ENCODE data around the gene CHST4. TPM values are rescaled to one million over a fixed set of nuclear protein-coding genes. Genes with fewer than 3 reads are reported as not detected.
A peak's percentile ranks its signal among the peaks of the same experiment; 100 is the strongest.

CHST4 gene
- total RNA-seq, 1 experiment from 2014 or later: not detected

DNA sequence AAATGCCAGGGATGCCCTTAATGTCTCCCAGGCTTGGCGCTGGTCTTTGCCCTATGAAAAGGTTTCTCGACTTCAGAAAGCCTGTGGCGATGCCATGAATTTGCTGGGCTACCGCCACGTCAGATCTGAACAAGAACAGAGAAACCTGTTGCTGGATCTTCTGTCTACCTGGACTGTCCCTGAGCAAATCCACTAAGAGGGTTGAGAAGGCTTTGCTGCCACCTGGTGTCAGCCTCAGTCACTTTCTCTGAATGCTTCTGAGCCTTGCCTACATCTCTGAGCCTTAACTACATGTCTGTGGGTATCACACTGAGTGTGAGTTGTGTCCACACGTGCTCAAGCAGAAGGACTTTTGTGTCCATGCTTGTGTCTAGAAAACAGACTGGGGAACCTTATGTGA lies 11.4 kb downstream of the CHST4 start:
- no peak overlapping the region for H3K4me3 ChIP-seq (ENCODE audit: low read length)
- H3K9me3 ChIP-seq (ENCODE audit: low read length): no peaks in the 10 kb centered on the region
- peak; percentile 63 for DNase-seq
- peak; percentile 80 for ATAC-seq
- no peak overlapping the region for H3K4me2 ChIP-seq (ENCODE audit: low read length)
- no peaks in the 10 kb centered on the region for H3K79me2 ChIP-seq (ENCODE audit: low read length)
- no peaks in the 10 kb centered on the region for H3K36me3 ChIP-seq (ENCODE audit: low read depth, low read length)
- H3F3A ChIP-seq (ENCODE audit: low read length, unreplicated experiment): no peaks in the 10 kb centered on the region
- H3K9ac ChIP-seq (ENCODE audit: low read length): no peak overlapping the region
- POLR2A ChIA-PET (ENCODE audit: unreplicated experiment): no interaction called here
- no peaks in the 10 kb centered on the region for H3K9me2 ChIP-seq (replicated peaks; ENCODE audit: low read length)
- no peaks in the 10 kb centered on the region for H3K27me3 ChIP-seq (ENCODE audit: low read length)
- no peak overlapping the region for H3K27ac ChIP-seq (ENCODE audit: low read length)
- intact Hi-C loops (cut with micrococcal nuclease): loop anchor here (1.0 to 5.0 kb wide), 2 partner anchors 35 to 74 kb away; no protein-coding TSS in a partner anchor
- no peak overlapping the region for H2AFZ ChIP-seq (ENCODE audit: low read length)
- CTCF ChIA-PET: no interaction called here
- no peaks in the 10 kb centered on the region for H4K20me1 ChIP-seq (ENCODE audit: low read length)
- H3K4me1 ChIP-seq (ENCODE audit: insufficient read depth, low read length): no peaks in the 10 kb centered on the region
- BruUV-seq (replicated peaks): no TSS peak
- TF ChIP-seq CTCF (conservative IDR thresholded peaks at IDR 0.05; ENCODE audit: low read depth, low read length) (peak; percentile 61), EZH2 (IDR thresholded peaks at IDR 0.05; ENCODE audit: low read length, unreplicated experiment) (no peak), EZH2phosphoT487 (IDR thresholded peaks at IDR 0.05; ENCODE audit: borderline replicate concordance, low read length) (no peak)

DNA sequence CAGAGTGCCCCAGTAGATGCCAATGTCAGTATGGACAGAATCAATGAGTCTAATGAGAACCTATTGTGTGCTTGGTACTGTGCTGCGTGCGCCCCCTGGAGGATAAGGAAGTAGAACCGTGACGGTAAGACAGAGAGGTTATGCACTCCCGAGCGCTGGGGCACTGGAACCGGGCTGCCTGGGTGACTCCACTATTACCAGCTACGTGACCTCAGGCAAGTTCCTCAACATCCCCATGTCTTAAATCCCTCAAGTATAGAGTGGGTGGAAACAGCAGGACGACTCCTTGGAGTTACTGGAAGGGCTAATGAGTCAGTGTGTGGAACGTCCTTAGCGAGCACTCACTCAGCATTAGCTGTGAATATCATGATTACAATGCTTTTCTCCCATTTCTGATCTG lies 16.2 kb downstream of the CHST4 start:
- H3K27ac ChIP-seq (ENCODE audit: low read length): no peak overlapping the region
- H3K9me3 ChIP-seq (ENCODE audit: low read length): no peaks in the 10 kb centered on the region
- no peak overlapping the region for H2AFZ ChIP-seq (ENCODE audit: low read length)
- POLR2A ChIA-PET (ENCODE audit: unreplicated experiment): no interaction called here
- peak; percentile 6 for DNase-seq
- 0 out of 2 replicates have a peak, but pooled peaks cover 10% of the 10 kb centered on the region for H3K27me3 ChIP-seq (ENCODE audit: low read length)
- no peak overlapping the region for H3K4me3 ChIP-seq (ENCODE audit: low read length)
- TF ChIP-seq EZH2 (IDR thresholded peaks at IDR 0.05; ENCODE audit: low read length, unreplicated experiment): no peak
- peak; percentile 54 for TF ChIP-seq CTCF (conservative IDR thresholded peaks at IDR 0.05; ENCODE audit: low read depth, low read length)
- CTCF ChIA-PET: no interaction called here
- no peaks in the 10 kb centered on the region for H4K20me1 ChIP-seq (ENCODE audit: low read length)
- no peak overlapping the region for H3K4me2 ChIP-seq (ENCODE audit: low read length)
- H3K9ac ChIP-seq (ENCODE audit: low read length): no peak overlapping the region
- intact Hi-C loops (cut with micrococcal nuclease): no loop called here
- H3F3A ChIP-seq (ENCODE audit: low read length, unreplicated experiment): no peaks in the 10 kb centered on the region
- no peaks in the 10 kb centered on the region for H3K36me3 ChIP-seq (ENCODE audit: low read depth, low read length)
- H3K79me2 ChIP-seq (ENCODE audit: low read length): no peaks in the 10 kb centered on the region
- no peaks in the 10 kb centered on the region for H3K4me1 ChIP-seq (ENCODE audit: insufficient read depth, low read length)
- BruUV-seq (replicated peaks): no TSS peak
- no peak for ATAC-seq
- no peaks in the 10 kb centered on the region for H3K9me2 ChIP-seq (replicated peaks; ENCODE audit: low read length)

DNA sequence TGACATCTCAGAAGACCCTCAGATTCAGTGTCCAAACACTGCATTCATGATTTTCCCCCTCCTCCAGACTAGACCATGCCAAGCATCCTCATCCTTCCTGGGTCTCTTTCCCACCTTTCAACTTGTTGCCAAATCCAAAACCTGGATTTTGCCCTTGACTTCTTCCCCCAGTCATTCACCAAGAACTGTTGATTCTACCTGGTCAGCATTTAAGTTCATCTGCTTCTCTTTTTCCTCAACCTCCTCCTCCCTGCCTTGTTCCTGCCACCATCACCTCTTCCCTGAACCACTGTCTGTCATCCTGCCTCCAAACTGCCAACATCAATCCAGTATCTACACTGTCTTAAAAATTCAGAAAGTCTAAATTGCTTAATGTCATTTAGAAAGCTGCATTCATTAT lies 20.9 kb downstream of the CHST4 start:
- H3K4me1 ChIP-seq (ENCODE audit: insufficient read depth, low read length): no peaks in the 10 kb centered on the region
- no peaks in the 10 kb centered on the region for H3F3A ChIP-seq (ENCODE audit: low read length, unreplicated experiment)
- BruUV-seq (replicated peaks): no TSS peak
- no peaks in the 10 kb centered on the region for H3K9me3 ChIP-seq (ENCODE audit: low read length)
- ChIA-PET POLR2A (ENCODE audit: unreplicated experiment) (no interaction called here), CTCF (no interaction called here)
- no peaks in the 10 kb centered on the region for H3K9me2 ChIP-seq (replicated peaks; ENCODE audit: low read length)
- H3K4me2 ChIP-seq (ENCODE audit: low read length): no peak overlapping the region
- DNase-seq (no peak), ATAC-seq (no peak)
- no peaks in the 10 kb centered on the region for H4K20me1 ChIP-seq (ENCODE audit: low read length)
- no peaks in the 10 kb centered on the region for H3K79me2 ChIP-seq (ENCODE audit: low read length)
- peaks cover 16% of the 10 kb centered on the region for H3K27me3 ChIP-seq (ENCODE audit: low read length)
- no peak overlapping the region for H3K4me3 ChIP-seq (ENCODE audit: low read length)
- intact Hi-C loops (cut with micrococcal nuclease): no loop called here
- H3K9ac ChIP-seq (ENCODE audit: low read length): no peak overlapping the region
- no peaks in the 10 kb centered on the region for H3K36me3 ChIP-seq (ENCODE audit: low read depth, low read length)
- TF ChIP-seq EZH2 (IDR thresholded peaks at IDR 0.05; ENCODE audit: low read length, unreplicated experiment): no peak
- TF ChIP-seq CTCF (conservative IDR thresholded peaks at IDR 0.05; ENCODE audit: low read depth, low read length): no peak
- TF ChIP-seq EZH2phosphoT487 (IDR thresholded peaks at IDR 0.05; ENCODE audit: borderline replicate concordance, low read length): no peak
- H2AFZ ChIP-seq (ENCODE audit: low read length): no peak overlapping the region
- no peak overlapping the region for H3K27ac ChIP-seq (ENCODE audit: low read length)

All from PC-3 (cell line).